HepG2 (cell line): ENCODE results near the gene CMIP. TPM values are rescaled to one million over a fixed set of nuclear protein-coding genes. Genes with fewer than 3 reads are reported as not detected.

Experiments
- AGO2 ChIP-seq: fragments of 200-400 bp; formaldehyde crosslinking; optimal IDR thresholded peaks from 2 replicates; pipeline ENCODE3; 2017; ENCODE audit warnings: mild to moderate bottlenecking, low read depth, low read length, moderate library complexity
- FOSL2 ChIP-seq: sonication (generic); formaldehyde crosslinking; IDR thresholded peaks from 2 replicates; pipeline ENCODE4 v1.4.0; 2020; ENCODE audit warnings: missing genetic modification reagents
- HIVEP1 ChIP-seq: sonication (generic); formaldehyde crosslinking; IDR thresholded peaks from 2 replicates; pipeline ENCODE4 v1.4.0; 2020; ENCODE audit warnings: mild to moderate bottlenecking, missing genetic modification reagents
- PHF8 ChIP-seq: sonication (generic); formaldehyde crosslinking; IDR thresholded peaks from 2 replicates; pipeline ENCODE4 v1.5.0; 2020; ENCODE audit warnings: missing genetic modification reagents
- ZBTB7B ChIP-seq: sonication (generic); formaldehyde crosslinking; IDR thresholded peaks from 2 replicates; pipeline ENCODE4 v1.4.0; 2020; ENCODE audit warnings: missing genetic modification reagents
- ZNF350 ChIP-seq: sonication (generic); formaldehyde crosslinking; IDR thresholded peaks from 2 replicates; pipeline ENCODE4 v1.4.0; 2020; ENCODE audit warnings: mild to moderate bottlenecking, low read depth, missing genetic modification reagents, borderline replicate concordance
- polyA plus RNA-seq, 8 experiments: library from polyadenylated mRNA; depleted of rRNA in 3 of 8; stranded (reverse) in 7 of 8; unstranded in 1 of 8; fragments of >200 nt; fragmentation: Illumina TruSeq in 4 of 8; extraction: Trizol in 4 of 8; gene quantifications; 2 replicates each; pipeline versions ENCODE4 v1.2.1 to v1.2.3, GENCODE V29; 2011 to 2016; ENCODE audit warnings: low read depth in 4 of 8, missing spikeins in 1 of 8, mixed read lengths in 1 of 8; ENCODE audit not compliant: insufficient read depth in 1 of 8
- total RNA-seq, 5 experiments: library from RNA; depleted of rRNA; stranded (reverse); fragments of >200 nt; fragmentation: Illumina TruSeq; extraction: Trizol; gene quantifications; 2 replicates each; pipeline ENCODE4 v1.2.3, GENCODE V29; 2016; ENCODE audit warnings: low read depth in 1 of 5
- TF ChIP-seq, protein P1 (sequence below): sonication (generic); formaldehyde crosslinking; conservative IDR thresholded peaks from 2 replicates; pipeline ENCODE4 v1.4.0; 2020; ENCODE audit warnings: missing genetic modification reagents
- TF ChIP-seq, protein P2 (sequence below): sonication (generic); formaldehyde crosslinking; IDR thresholded peaks from 2 replicates; pipeline ENCODE4 v1.4.0; 2020; ENCODE audit warnings: missing genetic modification reagents, borderline replicate concordance
- TF ChIP-seq, protein P3 (sequence below): sonication (generic); formaldehyde crosslinking; IDR thresholded peaks from 2 replicates; pipeline ENCODE4 v1.4.0; 2020; ENCODE audit warnings: mild to moderate bottlenecking, missing genetic modification reagents
- TF ChIP-seq, protein P4 (sequence below): sonication (generic); formaldehyde crosslinking; IDR thresholded peaks from one replicate; pipeline ENCODE4 v1.5.1; 2020; ENCODE audit warnings: mild to moderate bottlenecking, missing genetic modification reagents; ENCODE audit errors: not compliant biosample characterization
- TF ChIP-seq, protein P5 (sequence below): sonication (generic); formaldehyde crosslinking; IDR thresholded peaks from 2 replicates; pipeline ENCODE4 v1.4.0; 2020; ENCODE audit warnings: missing genetic modification reagents

The CMIP gene
- total and polyA plus RNA-seq, 2 of the 13 experiments (the other 11 are each of a cell fraction or from before 2014, with no cell fraction given) = 10.9 to 18.1 TPM

DNA sequence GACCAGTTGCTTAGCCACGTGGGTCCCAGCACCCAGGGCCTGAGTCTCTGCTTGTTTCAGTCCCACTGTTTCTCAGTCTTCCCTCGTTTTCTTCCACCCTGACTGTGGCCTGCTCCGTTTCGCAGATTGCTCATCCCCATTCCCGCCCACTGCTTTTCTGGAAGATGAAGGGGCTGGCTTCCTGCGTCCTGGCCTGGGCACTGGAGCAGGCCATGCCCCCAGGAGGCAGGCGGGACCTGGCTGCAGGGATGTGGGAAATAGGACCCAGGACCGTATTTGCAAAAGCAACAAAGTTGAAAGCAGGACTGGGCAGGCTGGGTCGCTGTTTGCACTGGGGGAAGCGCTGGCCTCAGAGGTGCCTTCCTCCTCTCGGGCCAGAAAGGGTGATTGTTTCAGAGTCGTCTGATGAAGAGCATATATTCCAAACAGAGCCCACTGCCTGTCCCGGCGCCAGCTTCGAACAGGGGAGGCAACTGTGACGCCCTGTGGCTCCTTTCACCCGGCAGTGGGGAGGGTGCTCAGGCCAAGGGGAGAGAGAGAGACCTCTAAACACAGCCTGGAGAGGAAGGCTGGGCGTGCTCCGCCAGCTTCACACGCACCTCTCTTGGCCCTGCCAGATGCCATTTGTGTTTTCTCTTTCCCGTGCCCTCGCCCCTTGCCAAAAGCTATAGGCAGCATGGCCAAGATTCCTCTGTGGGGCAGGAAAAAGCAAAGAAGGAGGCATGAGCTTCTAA is 108.6 kb downstream of the CMIP start (continued):
- TF ChIP-seq, protein P1, sequence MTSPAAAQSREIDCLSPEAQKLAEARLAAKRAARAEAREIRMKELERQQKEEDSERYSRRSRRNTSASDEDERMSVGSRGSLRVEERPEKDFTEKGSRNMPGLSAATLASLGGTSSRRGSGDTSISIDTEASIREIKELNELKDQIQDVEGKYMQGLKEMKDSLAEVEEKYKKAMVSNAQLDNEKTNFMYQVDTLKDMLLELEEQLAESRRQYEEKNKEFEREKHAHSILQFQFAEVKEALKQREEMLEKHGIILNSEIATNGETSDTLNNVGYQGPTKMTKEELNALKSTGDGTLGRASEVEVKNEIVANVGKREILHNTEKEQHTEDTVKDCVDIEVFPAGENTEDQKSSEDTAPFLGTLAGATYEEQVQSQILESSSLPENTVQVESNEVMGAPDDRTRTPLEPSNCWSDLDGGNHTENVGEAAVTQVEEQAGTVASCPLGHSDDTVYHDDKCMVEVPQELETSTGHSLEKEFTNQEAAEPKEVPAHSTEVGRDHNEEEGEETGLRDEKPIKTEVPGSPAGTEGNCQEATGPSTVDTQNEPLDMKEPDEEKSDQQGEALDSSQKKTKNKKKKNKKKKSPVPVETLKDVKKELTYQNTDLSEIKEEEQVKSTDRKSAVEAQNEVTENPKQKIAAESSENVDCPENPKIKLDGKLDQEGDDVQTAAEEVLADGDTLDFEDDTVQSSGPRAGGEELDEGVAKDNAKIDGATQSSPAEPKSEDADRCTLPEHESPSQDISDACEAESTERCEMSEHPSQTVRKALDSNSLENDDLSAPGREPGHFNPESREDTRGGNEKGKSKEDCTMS (CRISPR knock-in tag) = no peak
- TF ChIP-seq, protein P2, sequence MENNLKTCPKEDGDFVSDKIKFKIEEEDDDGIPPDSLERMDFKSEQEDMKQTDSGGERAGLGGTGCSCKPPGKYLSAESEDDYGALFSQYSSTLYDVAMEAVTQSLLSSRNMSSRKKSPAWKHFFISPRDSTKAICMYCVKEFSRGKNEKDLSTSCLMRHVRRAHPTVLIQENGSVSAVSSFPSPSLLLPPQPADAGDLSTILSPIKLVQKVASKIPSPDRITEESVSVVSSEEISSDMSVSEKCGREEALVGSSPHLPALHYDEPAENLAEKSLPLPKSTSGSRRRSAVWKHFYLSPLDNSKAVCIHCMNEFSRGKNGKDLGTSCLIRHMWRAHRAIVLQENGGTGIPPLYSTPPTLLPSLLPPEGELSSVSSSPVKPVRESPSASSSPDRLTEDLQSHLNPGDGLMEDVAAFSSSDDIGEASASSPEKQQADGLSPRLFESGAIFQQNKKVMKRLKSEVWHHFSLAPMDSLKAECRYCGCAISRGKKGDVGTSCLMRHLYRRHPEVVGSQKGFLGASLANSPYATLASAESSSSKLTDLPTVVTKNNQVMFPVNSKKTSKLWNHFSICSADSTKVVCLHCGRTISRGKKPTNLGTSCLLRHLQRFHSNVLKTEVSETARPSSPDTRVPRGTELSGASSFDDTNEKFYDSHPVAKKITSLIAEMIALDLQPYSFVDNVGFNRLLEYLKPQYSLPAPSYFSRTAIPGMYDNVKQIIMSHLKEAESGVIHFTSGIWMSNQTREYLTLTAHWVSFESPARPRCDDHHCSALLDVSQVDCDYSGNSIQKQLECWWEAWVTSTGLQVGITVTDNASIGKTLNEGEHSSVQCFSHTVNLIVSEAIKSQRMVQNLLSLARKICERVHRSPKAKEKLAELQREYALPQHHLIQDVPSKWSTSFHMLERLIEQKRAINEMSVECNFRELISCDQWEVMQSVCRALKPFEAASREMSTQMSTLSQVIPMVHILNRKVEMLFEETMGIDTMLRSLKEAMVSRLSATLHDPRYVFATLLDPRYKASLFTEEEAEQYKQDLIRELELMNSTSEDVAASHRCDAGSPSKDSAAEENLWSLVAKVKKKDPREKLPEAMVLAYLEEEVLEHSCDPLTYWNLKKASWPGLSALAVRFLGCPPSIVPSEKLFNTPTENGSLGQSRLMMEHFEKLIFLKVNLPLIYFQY (CRISPR knock-in tag) = peak; percentile 67; the same call in 1 of the 2 replicates
- peak; percentile 47; the same call in 1 of the 2 replicates for TF ChIP-seq HIVEP1
- TF ChIP-seq AGO2 = peak; percentile 73
- TF ChIP-seq, protein P3, sequence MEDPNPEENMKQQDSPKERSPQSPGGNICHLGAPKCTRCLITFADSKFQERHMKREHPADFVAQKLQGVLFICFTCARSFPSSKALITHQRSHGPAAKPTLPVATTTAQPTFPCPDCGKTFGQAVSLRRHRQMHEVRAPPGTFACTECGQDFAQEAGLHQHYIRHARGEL (CRISPR knock-in tag) = no peak
- peak; percentile 94 for TF ChIP-seq ZBTB7B (CRISPR knock-in tag)
- peak; percentile 52; the same call in 1 of the 2 replicates for TF ChIP-seq ZNF350 (CRISPR knock-in tag)
- TF ChIP-seq, protein P4, sequence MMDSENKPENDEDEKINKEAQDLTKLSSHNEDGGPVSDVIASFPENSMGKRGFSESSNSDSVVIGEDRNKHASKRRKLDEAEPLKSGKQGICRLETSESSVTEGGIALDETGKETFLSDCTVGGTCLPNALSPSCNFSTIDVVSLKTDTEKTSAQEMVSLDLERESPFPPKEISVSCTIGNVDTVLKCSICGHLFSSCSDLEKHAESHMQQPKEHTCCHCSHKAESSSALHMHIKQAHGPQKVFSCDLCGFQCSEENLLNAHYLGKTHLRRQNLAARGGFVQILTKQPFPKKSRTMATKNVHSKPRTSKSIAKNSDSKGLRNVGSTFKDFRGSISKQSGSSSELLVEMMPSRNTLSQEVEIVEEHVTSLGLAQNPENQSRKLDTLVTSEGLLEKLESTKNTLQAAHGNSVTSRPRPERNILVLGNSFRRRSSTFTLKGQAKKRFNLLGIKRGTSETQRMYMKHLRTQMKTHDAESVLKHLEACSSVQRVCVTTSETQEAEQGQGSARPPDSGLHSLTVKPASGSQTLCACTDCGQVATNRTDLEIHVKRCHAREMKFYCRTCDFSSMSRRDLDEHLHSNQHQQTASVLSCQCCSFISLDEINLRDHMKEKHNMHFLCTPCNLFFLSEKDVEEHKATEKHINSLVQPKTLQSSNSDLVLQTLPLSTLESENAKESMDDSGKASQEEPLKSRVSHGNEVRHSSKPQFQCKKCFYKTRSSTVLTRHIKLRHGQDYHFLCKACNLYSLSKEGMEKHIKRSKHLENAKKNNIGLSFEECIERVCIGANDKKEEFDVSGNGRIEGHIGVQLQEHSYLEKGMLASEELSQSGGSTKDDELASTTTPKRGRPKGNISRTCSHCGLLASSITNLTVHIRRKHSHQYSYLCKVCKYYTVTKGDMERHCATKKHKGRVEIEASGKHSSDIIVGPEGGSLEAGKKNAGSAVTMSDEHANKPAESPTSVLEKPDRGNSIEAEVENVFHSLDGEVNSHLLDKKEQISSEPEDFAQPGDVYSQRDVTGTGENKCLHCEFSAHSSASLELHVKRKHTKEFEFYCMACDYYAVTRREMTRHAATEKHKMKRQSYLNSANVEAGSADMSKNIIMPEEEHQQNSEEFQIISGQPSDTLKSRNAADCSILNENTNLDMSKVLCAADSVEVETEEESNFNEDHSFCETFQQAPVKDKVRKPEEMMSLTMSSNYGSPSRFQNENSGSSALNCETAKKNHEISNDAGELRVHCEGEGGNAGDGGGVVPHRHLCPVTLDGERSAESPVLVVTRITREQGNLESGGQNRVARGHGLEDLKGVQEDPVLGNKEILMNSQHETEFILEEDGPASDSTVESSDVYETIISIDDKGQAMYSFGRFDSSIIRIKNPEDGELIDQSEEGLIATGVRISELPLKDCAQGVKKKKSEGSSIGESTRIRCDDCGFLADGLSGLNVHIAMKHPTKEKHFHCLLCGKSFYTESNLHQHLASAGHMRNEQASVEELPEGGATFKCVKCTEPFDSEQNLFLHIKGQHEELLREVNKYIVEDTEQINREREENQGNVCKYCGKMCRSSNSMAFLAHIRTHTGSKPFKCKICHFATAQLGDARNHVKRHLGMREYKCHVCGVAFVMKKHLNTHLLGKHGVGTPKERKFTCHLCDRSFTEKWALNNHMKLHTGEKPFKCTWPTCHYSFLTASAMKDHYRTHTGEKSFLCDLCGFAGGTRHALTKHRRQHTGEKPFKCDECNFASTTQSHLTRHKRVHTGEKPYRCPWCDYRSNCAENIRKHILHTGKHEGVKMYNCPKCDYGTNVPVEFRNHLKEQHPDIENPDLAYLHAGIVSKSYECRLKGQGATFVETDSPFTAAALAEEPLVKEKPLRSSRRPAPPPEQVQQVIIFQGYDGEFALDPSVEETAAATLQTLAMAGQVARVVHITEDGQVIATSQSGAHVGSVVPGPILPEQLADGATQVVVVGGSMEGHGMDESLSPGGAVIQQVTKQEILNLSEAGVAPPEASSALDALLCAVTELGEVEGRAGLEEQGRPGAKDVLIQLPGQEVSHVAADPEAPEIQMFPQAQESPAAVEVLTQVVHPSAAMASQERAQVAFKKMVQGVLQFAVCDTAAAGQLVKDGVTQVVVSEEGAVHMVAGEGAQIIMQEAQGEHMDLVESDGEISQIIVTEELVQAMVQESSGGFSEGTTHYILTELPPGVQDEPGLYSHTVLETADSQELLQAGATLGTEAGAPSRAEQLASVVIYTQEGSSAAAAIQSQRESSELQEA (CRISPR knock-in tag) = peak; percentile 75
- peak; percentile 39; the same call in 1 of the 2 replicates for TF ChIP-seq FOSL2 (CRISPR knock-in tag)
- TF ChIP-seq PHF8 (CRISPR knock-in tag) = peak; percentile 59; the same call in 1 of the 2 replicates
- TF ChIP-seq, protein P5, sequence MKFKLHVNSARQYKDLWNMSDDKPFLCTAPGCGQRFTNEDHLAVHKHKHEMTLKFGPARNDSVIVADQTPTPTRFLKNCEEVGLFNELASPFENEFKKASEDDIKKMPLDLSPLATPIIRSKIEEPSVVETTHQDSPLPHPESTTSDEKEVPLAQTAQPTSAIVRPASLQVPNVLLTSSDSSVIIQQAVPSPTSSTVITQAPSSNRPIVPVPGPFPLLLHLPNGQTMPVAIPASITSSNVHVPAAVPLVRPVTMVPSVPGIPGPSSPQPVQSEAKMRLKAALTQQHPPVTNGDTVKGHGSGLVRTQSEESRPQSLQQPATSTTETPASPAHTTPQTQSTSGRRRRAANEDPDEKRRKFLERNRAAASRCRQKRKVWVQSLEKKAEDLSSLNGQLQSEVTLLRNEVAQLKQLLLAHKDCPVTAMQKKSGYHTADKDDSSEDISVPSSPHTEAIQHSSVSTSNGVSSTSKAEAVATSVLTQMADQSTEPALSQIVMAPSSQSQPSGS (CRISPR knock-in tag) = peak; percentile 20; the same call in 1 of the 2 replicates
